PC-3 (cell line): ENCODE data around the gene MAD1L1. TPM values are rescaled to one million over a fixed set of nuclear protein-coding genes. Genes with fewer than 3 reads are reported as not detected.

Experiments used
- ATAC-seq: fragments of 200-7000 bp; cut with Tn5 transposase; 2 replicates; pipeline ENCODE4 v1.9.1; 2020; ENCODE audit warnings: mild to moderate bottlenecking, moderate library complexity
- BruUV-seq: library from RNA; stranded (reverse); fragments of 400-500 nt; replicated peaks from 2 replicates; lab custom pipeline; 2021; lab: Mats Ljungman, UMichigan
- CTCF ChIA-PET: fragments of 300-600 bp; sonication (Branson Sonifier 250); formaldehyde crosslinking; loops from one replicate; lab custom pipeline; 2022; ENCODE audit warnings: antibody characterized with exemption; lab: Charles Lee
- POLR2A ChIA-PET: fragments of 300-600 bp; sonication (Branson Sonifier 250); formaldehyde crosslinking; loops from one replicate; lab custom pipeline; 2022; ENCODE audit warnings: antibody characterized with exemption; ENCODE audit not compliant: unreplicated experiment; lab: Charles Lee
- DNase-seq: peaks from one replicate; pipeline ENCODE4 v3.0.0-alpha.2; 2015
- H2AFZ ChIP-seq: fragments of 300-600 bp; sonication (generic); 2 replicates; pipeline ENCODE4 v1.6.0; 2016; ENCODE audit warnings: antibody characterized with exemption, low read length
- H3F3A ChIP-seq: fragments of 300-600 bp; sonication (generic); one replicate; pipeline ENCODE4 v1.6.0; 2017; ENCODE audit warnings: antibody characterized with exemption, low read length, control low read depth, mild to moderate bottlenecking; ENCODE audit not compliant: unreplicated experiment
- H3K27ac ChIP-seq: fragments of 300-600 bp; sonication (generic); 2 replicates; pipeline ENCODE4 v1.5.1; 2016; ENCODE audit warnings: mild to moderate bottlenecking, low read length
- H3K27me3 ChIP-seq: fragments of 300-600 bp; sonication (generic); 2 replicates; pipeline ENCODE4 v1.6.1; 2016; ENCODE audit warnings: low read length, mixed read lengths
- H3K36me3 ChIP-seq: fragments of 300-600 bp; sonication (generic); 2 replicates; pipeline ENCODE4 v1.6.1; 2016; ENCODE audit warnings: low read depth, mixed run types, low read length, mixed read lengths
- H3K4me1 ChIP-seq: fragments of 300-600 bp; sonication (generic); 2 replicates; pipeline ENCODE4 v1.5.1; 2016; ENCODE audit warnings: low read length; ENCODE audit not compliant: insufficient read depth
- H3K4me2 ChIP-seq: fragments of 300-600 bp; sonication (generic); 2 replicates; pipeline ENCODE4 v1.6.0; 2016; ENCODE audit warnings: low read length
- H3K4me3 ChIP-seq: fragments of 300-600 bp; sonication (generic); 2 replicates; pipeline ENCODE4 v1.5.1; 2016; ENCODE audit warnings: mild to moderate bottlenecking, low read length, mixed read lengths
- H3K79me2 ChIP-seq: fragments of 300-600 bp; sonication (generic); 2 replicates; pipeline ENCODE4 v1.6.1; 2017; ENCODE audit warnings: low read length, mixed read lengths
- H3K9ac ChIP-seq: fragments of 300-600 bp; sonication (generic); 2 replicates; pipeline ENCODE4 v1.6.0; 2016; ENCODE audit warnings: mild to moderate bottlenecking, low read length
- H3K9me2 ChIP-seq: fragments of 300-600 bp; sonication (generic); replicated peaks from 2 replicates; pipeline ENCODE4 v1.6.1; 2016; ENCODE audit warnings: mixed run types, low read length, mixed read lengths
- H3K9me3 ChIP-seq: fragments of 300-600 bp; sonication (generic); 2 replicates; pipeline ENCODE4 v1.6.1; 2016; ENCODE audit warnings: low read length, mixed read lengths
- H4K20me1 ChIP-seq: fragments of 300-600 bp; sonication (generic); 2 replicates; pipeline ENCODE4 v1.6.1; 2016; ENCODE audit warnings: low read length, mixed read lengths
- EZH2 ChIP-seq: fragments of 300-600 bp; sonication (generic); IDR thresholded peaks from one replicate; pipeline ENCODE4 v1.6.1; 2017; ENCODE audit warnings: antibody characterized with exemption, mild to moderate bottlenecking, low read length; ENCODE audit not compliant: unreplicated experiment
- EZH2phosphoT487 ChIP-seq: fragments of 300-600 bp; sonication (generic); IDR thresholded peaks from 2 replicates; pipeline ENCODE4 v1.6.1; 2018; ENCODE audit warnings: mild to moderate bottlenecking, antibody characterized with exemption, low read length, borderline replicate concordance
- intact Hi-C: fragments of 100-400 bp; cut with micrococcal nuclease; formaldehyde crosslinking; loops from 2 replicates; pipeline ENCODE4 v1.9.0; 2023
- total RNA-seq: library from RNA; depleted of rRNA; stranded (reverse); fragments of >200 nt; gene quantifications from 2 replicates; pipeline ENCODE4 v1.2.3, GENCODE V29; 2014
- TF ChIP-seq, protein P1 (sequence below): fragments of 300-600 bp; sonication (generic); conservative IDR thresholded peaks from 2 replicates; pipeline ENCODE4 v1.5.1; 2017; ENCODE audit warnings: antibody characterized with exemption, low read depth, mild to moderate bottlenecking, low read length

MAD1L1 gene
- total RNA-seq, 1 experiment from 2014 or later = 88.4 TPM

DNA sequence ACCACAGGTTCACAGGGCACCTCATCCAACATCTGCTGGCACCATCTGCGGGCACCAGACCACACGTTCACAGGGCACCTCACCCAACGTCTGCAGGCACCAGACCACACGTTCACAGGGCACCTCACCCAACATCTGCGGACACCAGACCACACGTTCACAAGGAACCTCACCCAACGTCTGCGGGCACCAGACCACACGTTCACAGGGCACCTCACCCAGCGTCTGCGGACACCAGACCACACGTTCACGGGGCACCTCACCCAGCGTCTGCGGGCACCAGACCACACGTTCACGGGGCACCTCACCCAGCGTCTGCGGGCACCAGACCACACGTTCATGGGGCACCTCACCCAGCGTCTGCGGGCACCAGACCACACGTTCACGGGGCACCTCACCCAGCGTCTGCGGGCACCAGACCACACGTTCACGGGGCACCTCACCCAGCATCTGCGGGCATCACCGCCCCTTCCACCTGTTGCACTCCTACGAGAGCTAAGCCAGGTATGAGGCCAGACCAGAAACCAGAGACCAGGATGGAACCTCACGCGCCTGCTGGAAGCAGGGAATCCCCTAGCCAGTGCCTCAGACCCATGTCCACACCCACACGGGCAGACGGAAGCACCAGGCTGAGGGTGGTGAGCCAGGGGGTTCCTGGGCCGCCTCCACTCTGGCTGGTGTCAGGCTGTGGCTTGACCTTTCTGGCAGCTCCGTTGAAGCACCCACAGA lies 182.8 kb downstream of the MAD1L1 start:
- Histone ChIP-seq H3K79me2 (no peaks in the 10 kb centered on the region), H3K27me3 (no peaks in the 10 kb centered on the region), H3K9ac (no peak overlapping the region), H3K4me1 (no peaks in the 10 kb centered on the region), H3K9me3 (no peaks in the 10 kb centered on the region), H3K36me3 (no peaks in the 10 kb centered on the region), H3K27ac (no peak overlapping the region), H3K9me2 (no peaks in the 10 kb centered on the region), H3K4me2 (no peak overlapping the region), H4K20me1 (no peaks in the 10 kb centered on the region), H3K4me3 (no peak overlapping the region), H3F3A (no peaks in the 10 kb centered on the region), H2AFZ (no peak overlapping the region)
- ChIA-PET CTCF (no interaction called here), POLR2A (no interaction called here)
- intact Hi-C loops = no loop called here
- TF ChIP-seq EZH2 (no peak), EZH2phosphoT487 (no peak)
- ATAC-seq (no peak), DNase-seq (no peak)
- no TSS peak for BruUV-seq

DNA sequence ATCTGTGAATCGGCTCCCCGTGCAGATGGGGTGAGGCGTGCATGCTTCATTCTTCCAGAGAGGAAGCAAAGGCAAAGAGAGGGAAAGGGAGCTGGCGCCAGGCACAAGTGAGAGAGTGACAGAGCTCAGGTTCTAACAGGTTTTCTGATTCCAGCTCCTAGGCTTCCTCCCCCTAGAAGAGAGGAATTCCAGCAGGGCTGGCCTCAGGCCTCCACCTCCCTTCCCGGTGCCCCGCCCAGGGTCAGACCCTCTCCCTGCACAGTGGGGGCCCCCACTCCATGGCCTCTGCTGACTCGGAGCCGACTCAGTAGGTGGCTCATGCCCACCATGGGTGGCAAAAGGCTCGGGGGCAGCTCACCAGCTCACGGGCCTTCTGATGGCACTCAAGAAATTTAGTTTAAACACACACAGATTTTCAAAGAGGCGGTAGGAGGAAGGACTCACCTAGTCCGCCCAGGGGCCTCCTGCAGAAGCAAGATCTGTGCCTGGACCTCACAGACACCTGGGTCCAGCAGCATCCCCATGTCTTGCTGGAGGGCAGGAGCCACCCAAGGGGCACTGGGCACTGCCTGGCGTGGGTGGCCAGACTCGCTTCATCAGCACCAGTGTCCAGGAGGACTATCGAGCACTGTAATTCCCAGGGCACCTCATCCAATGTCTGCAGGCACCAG lies 183.5 kb downstream of the MAD1L1 start:
- intact Hi-C loops = no loop called here
- Histone ChIP-seq H2AFZ (no peak overlapping the region), H3K9me3 (no peaks in the 10 kb centered on the region), H3F3A (no peaks in the 10 kb centered on the region), H3K9ac (no peak overlapping the region), H3K36me3 (no peaks in the 10 kb centered on the region), H3K9me2 (no peaks in the 10 kb centered on the region), H3K4me1 (no peaks in the 10 kb centered on the region), H3K27ac (no peak overlapping the region), H3K27me3 (no peaks in the 10 kb centered on the region), H3K79me2 (no peaks in the 10 kb centered on the region), H3K4me3 (no peak overlapping the region), H4K20me1 (no peaks in the 10 kb centered on the region), H3K4me2 (no peak overlapping the region)
- no TSS peak for BruUV-seq
- CTCF ChIA-PET = no interaction called here
- TF ChIP-seq EZH2 = no peak
- TF ChIP-seq, protein P1, sequence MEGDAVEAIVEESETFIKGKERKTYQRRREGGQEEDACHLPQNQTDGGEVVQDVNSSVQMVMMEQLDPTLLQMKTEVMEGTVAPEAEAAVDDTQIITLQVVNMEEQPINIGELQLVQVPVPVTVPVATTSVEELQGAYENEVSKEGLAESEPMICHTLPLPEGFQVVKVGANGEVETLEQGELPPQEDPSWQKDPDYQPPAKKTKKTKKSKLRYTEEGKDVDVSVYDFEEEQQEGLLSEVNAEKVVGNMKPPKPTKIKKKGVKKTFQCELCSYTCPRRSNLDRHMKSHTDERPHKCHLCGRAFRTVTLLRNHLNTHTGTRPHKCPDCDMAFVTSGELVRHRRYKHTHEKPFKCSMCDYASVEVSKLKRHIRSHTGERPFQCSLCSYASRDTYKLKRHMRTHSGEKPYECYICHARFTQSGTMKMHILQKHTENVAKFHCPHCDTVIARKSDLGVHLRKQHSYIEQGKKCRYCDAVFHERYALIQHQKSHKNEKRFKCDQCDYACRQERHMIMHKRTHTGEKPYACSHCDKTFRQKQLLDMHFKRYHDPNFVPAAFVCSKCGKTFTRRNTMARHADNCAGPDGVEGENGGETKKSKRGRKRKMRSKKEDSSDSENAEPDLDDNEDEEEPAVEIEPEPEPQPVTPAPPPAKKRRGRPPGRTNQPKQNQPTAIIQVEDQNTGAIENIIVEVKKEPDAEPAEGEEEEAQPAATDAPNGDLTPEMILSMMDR = no peak
- no peak for TF ChIP-seq EZH2phosphoT487
- ATAC-seq (peak; percentile 27; the same call in 1 of the 2 replicates), DNase-seq (no peak)
- POLR2A ChIA-PET = no interaction called here

DNA sequence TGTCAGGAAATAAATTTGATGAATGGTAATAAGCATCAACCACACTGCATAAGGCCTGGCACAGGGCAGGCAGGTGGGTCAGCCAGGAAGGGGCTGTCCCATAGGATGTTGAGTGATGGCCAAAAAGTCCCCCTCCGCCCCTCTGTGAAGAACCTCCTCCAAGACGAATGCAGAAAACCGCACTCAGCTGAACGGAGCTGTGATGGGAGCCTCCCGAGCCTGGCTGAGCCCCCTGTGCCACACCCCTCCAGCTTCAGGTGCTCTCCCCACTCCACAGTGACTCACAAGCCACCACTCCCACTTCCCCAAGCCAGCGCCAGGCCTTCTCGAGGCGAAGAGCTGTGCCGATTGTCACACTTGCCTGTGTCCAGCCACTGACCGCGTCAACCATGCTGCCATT lies 184.2 kb downstream of the MAD1L1 start:
- DNase-seq (no peak), ATAC-seq (no peak)
- no peak overlapping the region for H2AFZ ChIP-seq
- intact Hi-C loops = no loop called here
- TF ChIP-seq EZH2 (no peak), EZH2phosphoT487 (no peak)
- TF ChIP-seq, protein P1 = no peak
- H3K4me1 ChIP-seq = no peaks in the 10 kb centered on the region
- no TSS peak for BruUV-seq
- ChIA-PET POLR2A (no interaction called here), CTCF (interaction anchor here (0.5 kb wide), 1 partner anchor 147 kb away, joined by 6 read pairs; no protein-coding TSS in a partner anchor)
- H3K4me2 ChIP-seq = no peak overlapping the region
- H3K79me2 ChIP-seq = no peaks in the 10 kb centered on the region
- H3K36me3 ChIP-seq = no peaks in the 10 kb centered on the region
- no peaks in the 10 kb centered on the region for H3F3A ChIP-seq
- H3K9me2 ChIP-seq = no peaks in the 10 kb centered on the region
- no peaks in the 10 kb centered on the region for H3K9me3 ChIP-seq
- H3K27ac ChIP-seq = no peak overlapping the region
- no peak overlapping the region for H3K9ac ChIP-seq
- no peaks in the 10 kb centered on the region for H3K27me3 ChIP-seq
- H3K4me3 ChIP-seq = no peak overlapping the region
- H4K20me1 ChIP-seq = no peaks in the 10 kb centered on the region
